ENCODE measurements around the gene ATP4B.

ATP4B gene

GRCh38 chr13:113664751-113665596, 7.0 kb upstream of the ATP4B start:
- Mint-ChIP-seq H3K4me1 (ENCODE audit: low read depth) (peaks cover 2% of the 10 kb centered on the region), H3K27me3 (ENCODE audit: low read depth) (no peaks in the 10 kb centered on the region), H3K9me3 (peaks cover 14% of the 10 kb centered on the region), H3K36me3 (ENCODE audit: low read depth) (no peaks in the 10 kb centered on the region), H3K4me3 (no peak overlapping the region), H3K27ac (no peak overlapping the region)
- no peak for DNase-seq (ENCODE audit: low spot score)

DNA sequence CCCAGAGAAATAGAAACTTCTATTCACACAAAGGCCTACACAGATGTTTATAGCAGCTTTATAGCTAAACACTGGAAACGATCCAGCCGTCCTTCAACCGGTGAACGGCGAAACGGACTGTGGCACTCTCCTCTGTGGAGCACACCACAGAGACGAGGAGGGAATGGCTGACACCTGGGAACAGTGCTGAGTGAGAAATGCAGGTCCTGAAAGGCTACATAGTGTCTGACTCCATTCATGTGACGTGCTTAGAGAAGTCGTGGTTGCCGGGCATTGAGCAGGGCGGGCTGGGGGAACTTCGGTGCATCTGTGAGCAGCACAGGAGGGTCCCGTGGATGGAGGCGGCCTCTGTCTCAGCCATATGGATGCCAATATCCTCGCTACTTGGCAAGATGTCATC, 5.9 kb upstream of the ATP4B start:
- no peak for DNase-seq (ENCODE audit: low spot score)
- H3K4me1 Mint-ChIP-seq (ENCODE audit: low read depth) = peaks cover under 1% of the 10 kb centered on the region
- no peaks in the 10 kb centered on the region for H3K27me3 Mint-ChIP-seq (ENCODE audit: low read depth)
- H3K4me3 Mint-ChIP-seq = no peak overlapping the region
- peaks cover 14% of the 10 kb centered on the region for H3K9me3 Mint-ChIP-seq
- no peaks in the 10 kb centered on the region for H3K36me3 Mint-ChIP-seq (ENCODE audit: low read depth)
- H3K27ac Mint-ChIP-seq = no peak overlapping the region

DNA sequence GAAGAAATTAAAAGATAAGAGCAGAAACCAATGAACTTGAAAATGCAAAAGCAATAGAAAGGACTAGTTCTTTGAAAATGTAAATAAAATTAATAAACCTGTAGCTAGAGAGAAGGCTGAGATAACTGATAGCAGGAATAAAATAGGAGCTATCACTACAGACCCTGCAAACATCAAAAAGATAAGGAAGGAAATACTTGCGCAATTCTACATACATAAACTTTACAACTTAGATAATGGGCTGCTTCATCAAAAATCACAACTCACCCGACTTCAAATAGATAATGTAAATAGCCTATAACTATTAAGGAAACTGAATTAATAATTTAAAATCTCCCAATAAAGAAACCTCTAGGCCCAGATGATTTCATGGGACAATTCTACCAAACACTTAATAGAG, 3.5 kb upstream of the ATP4B start:
- Mint-ChIP-seq H3K27me3 (ENCODE audit: low read depth) (no peaks in the 10 kb centered on the region), H3K36me3 (ENCODE audit: low read depth) (no peaks in the 10 kb centered on the region), H3K4me3 (no peak overlapping the region), H3K4me1 (ENCODE audit: low read depth) (no peaks in the 10 kb centered on the region), H3K27ac (no peak overlapping the region), H3K9me3 (peaks cover 14% of the 10 kb centered on the region)
- DNase-seq (ENCODE audit: low spot score) = no peak

GRCh38 chr13:113660066-113660465, 2.1 kb upstream of the ATP4B start:
- no peaks in the 10 kb centered on the region for H3K36me3 Mint-ChIP-seq (ENCODE audit: low read depth)
- no peak overlapping the region for H3K4me3 Mint-ChIP-seq
- no peaks in the 10 kb centered on the region for H3K27me3 Mint-ChIP-seq (ENCODE audit: low read depth)
- H3K4me1 Mint-ChIP-seq (ENCODE audit: low read depth) = no peaks in the 10 kb centered on the region
- no peak overlapping the region for H3K27ac Mint-ChIP-seq
- no peak for DNase-seq (ENCODE audit: low spot score)
- H3K9me3 Mint-ChIP-seq = peaks cover 14% of the 10 kb centered on the region

GRCh38 chr13:113659337-113659736, 1.3 kb upstream of the ATP4B start:
- H3K4me3 Mint-ChIP-seq = no peak overlapping the region
- no peak overlapping the region for H3K27ac Mint-ChIP-seq
- peaks cover 14% of the 10 kb centered on the region for H3K9me3 Mint-ChIP-seq
- H3K4me1 Mint-ChIP-seq (ENCODE audit: low read depth) = no peaks in the 10 kb centered on the region
- no peaks in the 10 kb centered on the region for H3K27me3 Mint-ChIP-seq (ENCODE audit: low read depth)
- DNase-seq (ENCODE audit: low spot score) = no peak
- no peaks in the 10 kb centered on the region for H3K36me3 Mint-ChIP-seq (ENCODE audit: low read depth)

DNA sequence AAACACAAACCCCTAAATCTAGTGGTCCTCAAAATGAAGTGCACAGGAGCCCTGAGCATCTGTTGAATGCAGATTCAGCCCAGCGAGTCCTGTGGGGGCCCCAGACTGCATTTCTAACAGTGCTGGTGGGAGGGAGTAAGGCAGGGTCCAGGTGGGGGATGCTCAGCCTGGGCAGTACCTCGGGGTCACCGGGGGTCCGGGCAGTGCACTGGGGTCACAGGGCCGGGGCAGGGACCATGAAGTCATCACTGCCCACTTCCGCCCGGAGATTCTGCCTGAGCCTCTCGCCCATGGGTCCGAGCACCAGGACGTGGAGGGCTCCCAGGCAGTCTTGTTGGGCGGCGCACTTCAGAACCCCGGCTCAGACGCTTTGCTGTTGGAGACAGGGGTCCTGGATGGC, 838 bp upstream of the ATP4B start:
- no peaks in the 10 kb centered on the region for H3K27me3 Mint-ChIP-seq (ENCODE audit: low read depth)
- H3K4me1 Mint-ChIP-seq (ENCODE audit: low read depth) = no peaks in the 10 kb centered on the region
- no peaks in the 10 kb centered on the region for H3K36me3 Mint-ChIP-seq (ENCODE audit: low read depth)

DNA sequence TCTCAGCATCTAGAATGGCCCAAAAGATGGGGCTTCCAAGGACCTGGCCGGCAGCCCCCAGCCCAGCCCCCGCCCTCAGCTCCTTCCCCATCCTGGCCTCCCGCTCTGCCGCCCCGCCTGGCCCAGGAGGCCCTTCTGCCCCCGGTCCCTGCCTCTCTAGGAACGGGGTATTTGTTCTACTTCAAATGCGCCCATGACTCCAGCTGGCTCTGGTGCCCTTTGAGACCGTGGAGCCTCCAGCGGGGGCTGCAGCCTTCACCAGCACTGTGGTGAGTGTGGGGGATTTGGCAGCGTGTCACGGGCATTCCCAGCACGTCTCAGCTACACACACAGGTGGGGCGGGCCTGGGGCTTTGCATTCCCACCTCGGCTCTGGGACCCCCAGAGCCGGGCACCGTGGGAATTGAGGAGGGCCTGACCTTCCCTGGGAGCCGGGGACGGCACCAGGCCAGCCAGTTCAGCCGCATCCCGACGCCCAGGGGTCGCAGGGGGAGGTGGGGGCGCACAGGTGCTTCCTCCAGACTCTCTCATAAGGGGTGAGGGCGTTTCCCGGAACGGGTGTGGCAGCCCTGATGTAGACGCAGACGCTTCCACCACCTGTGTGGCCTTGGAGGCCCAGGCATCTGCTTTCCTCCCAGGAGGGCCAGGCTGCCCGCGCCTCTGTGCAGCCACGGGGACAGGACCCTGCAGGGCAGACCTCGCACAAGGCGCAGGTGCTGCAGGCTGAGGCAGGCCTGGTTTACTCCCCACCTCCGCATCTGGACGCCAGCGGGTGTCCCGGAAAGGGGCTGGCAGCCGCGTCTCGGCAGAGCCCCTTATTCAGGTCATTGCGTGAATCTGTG, 947 bp downstream of the ATP4B start:
- no peak for DNase-seq (ENCODE audit: low spot score)
- Mint-ChIP-seq H3K4me1 (ENCODE audit: low read depth) (no peaks in the 10 kb centered on the region), H3K36me3 (ENCODE audit: low read depth) (no peaks in the 10 kb centered on the region), H3K27me3 (ENCODE audit: low read depth) (no peaks in the 10 kb centered on the region), H3K27ac (no peak overlapping the region), H3K9me3 (peaks cover 14% of the 10 kb centered on the region), H3K4me3 (no peak overlapping the region)

More for the DNA sequence above, 838 bp upstream of the ATP4B start:
- H3K27ac Mint-ChIP-seq = no peak overlapping the region
- DNase-seq (ENCODE audit: low spot score) = no peak
- H3K4me3 Mint-ChIP-seq = no peak overlapping the region
- peaks cover 14% of the 10 kb centered on the region for H3K9me3 Mint-ChIP-seq

- H3K4me1 Mint-ChIP-seq (ENCODE audit: low read depth) = no peaks in the 10 kb centered on the region
- no peak for DNase-seq (ENCODE audit: low spot score)
- no peaks in the 10 kb centered on the region for H3K36me3 Mint-ChIP-seq (ENCODE audit: low read depth)
- no peak overlapping the region for H3K4me3 Mint-ChIP-seq
- H3K27me3 Mint-ChIP-seq (ENCODE audit: low read depth) = no peaks in the 10 kb centered on the region
- no peak overlapping the region for H3K27ac Mint-ChIP-seq
- peaks cover 6% of the 10 kb centered on the region for H3K9me3 Mint-ChIP-seq
These were observed 1.9 kb downstream of the ATP4B start for GRCh38 chr13:113656003-113656588.

GRCh38 chr13:113655346-113656002, 2.5 kb downstream of the ATP4B start:
- Mint-ChIP-seq H3K4me1 (ENCODE audit: low read depth) (no peaks in the 10 kb centered on the region), H3K36me3 (ENCODE audit: low read depth) (no peaks in the 10 kb centered on the region), H3K27me3 (ENCODE audit: low read depth) (no peaks in the 10 kb centered on the region), H3K9me3 (no peaks in the 10 kb centered on the region), H3K4me3 (no peak overlapping the region), H3K27ac (no peak overlapping the region)
- no peak for DNase-seq (ENCODE audit: low spot score)

DNA sequence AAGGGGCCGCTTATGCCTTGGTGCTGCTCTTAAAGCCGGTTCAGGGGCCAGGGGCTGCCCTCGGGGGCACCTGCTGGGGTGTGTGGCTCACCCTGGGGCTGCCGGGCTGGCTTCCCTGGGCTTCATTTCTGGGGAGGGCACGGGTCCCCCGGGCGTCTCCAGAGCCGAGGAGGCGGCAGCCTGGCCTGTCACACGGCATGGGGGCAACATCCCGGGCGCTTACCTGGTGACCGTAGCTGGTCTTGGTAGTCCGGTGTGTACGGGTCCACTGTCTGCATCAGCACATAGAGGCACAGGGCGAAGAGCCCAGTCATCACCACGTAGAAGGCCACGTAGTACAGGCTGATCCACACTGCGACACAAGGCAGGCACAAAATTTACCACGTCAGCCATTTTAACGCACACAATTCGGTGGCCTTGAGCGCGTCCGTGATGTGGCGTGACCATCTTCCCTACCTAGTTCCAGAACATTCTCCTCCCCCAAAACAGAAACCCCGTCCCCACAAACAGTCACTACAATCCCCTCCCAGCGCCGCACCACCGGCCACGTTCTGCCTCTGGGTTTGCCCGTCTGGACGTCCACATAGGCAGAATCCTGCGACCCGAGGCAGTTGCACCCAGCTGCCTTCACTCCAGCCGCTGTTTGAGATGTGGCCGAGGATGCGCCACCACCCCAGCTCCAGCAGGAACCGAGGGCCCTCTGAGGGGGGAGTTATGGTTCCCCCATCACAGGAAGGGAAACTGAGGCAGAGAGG, 3.2 kb downstream of the ATP4B start:
- DNase-seq (ENCODE audit: low spot score) = no peak
- Mint-ChIP-seq H3K27me3 (ENCODE audit: low read depth) (no peaks in the 10 kb centered on the region), H3K9me3 (no peaks in the 10 kb centered on the region), H3K4me1 (ENCODE audit: low read depth) (no peaks in the 10 kb centered on the region), H3K4me3 (no peak overlapping the region), H3K27ac (no peak overlapping the region), H3K36me3 (ENCODE audit: low read depth) (no peaks in the 10 kb centered on the region)

DNA sequence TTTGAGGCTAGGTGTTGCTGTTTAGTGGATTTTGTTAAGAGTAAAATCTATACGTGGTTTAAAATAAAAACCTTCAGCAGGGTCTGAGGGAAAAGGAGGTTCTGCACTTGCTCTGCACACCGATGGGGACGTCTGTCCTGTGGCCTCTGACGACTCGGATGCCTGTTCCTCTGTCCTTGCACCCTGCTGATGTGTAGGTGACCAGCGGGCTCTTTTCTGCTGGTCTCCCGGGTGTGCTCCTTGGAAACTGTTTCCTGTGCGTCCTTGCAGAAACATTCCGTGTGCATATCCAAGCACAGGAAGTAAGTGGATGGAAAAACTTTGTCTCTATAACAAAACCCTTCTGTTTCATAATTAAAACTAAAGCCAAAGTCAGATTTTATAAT, 3.8 kb downstream of the ATP4B start:
- no peak for DNase-seq (ENCODE audit: low spot score)
- no peak overlapping the region for H3K4me3 Mint-ChIP-seq
- H3K27ac Mint-ChIP-seq = no peak overlapping the region
- H3K4me1 Mint-ChIP-seq (ENCODE audit: low read depth) = no peaks in the 10 kb centered on the region
- no peaks in the 10 kb centered on the region for H3K9me3 Mint-ChIP-seq
- no peaks in the 10 kb centered on the region for H3K36me3 Mint-ChIP-seq (ENCODE audit: low read depth)
- no peaks in the 10 kb centered on the region for H3K27me3 Mint-ChIP-seq (ENCODE audit: low read depth)

DNA sequence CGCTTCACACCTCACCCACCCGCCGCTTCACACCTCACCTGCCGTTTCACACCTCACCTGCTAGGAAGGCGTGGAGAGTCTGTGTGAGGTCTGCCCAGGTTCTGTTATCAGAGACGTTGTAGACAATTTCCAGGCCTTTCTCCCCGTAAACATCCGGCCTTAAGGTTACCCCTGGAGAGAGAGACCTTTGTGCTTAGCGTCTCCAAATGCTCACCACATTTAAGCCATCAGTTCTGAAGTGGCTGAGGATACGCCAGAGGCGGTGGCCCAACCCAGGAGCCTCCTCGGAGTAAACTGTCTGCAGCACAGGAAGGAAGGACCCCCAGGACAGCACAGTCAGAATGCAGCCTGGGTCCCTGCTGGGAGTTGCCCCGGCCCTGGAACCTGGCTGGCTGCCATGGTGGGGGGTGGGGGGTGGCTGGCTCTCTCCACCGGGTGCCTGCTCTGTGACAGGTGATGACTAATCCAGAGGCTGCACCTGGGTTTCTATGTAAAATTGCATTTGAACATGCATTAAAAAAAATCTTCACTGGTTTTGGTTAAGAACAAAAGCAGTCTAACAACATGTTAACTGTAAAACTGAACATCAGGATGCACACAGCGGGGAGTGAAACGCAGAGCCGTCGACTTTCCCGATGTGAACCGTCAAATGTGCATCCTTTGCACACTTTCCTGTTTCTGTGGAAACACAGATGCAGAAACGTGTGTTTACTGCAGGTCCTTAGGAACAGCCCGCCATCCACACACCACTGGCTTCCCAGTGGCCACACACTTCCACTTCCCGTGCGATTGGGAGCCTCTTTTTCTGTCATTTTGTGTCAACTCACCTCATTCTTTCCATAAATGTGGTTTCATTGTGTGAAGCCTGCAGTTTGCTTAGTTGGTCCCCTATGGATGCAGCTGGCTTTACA, 4.5 kb downstream of the ATP4B start:
- H3K4me3 Mint-ChIP-seq = no peak overlapping the region
- no peak overlapping the region for H3K27ac Mint-ChIP-seq
- DNase-seq (ENCODE audit: low spot score) = no peak
- no peaks in the 10 kb centered on the region for H3K36me3 Mint-ChIP-seq (ENCODE audit: low read depth)
- no peaks in the 10 kb centered on the region for H3K27me3 Mint-ChIP-seq (ENCODE audit: low read depth)
- no peaks in the 10 kb centered on the region for H3K9me3 Mint-ChIP-seq
- H3K4me1 Mint-ChIP-seq (ENCODE audit: low read depth) = no peaks in the 10 kb centered on the region

All from T-helper 2 cell treated with Interferon-gamma antibody and Interleukin-4, amounts not matched to agents 5 μg/mL and 100 μg/mL, for 36 hours (primary cell).